MM.1S (cell line): Measurements from ENCODE around the gene DCAF4.

Experiments used
- DNase-seq: peaks from one replicate; pipeline ENCODE4 v3.0.0-alpha.2; 2015
- H2AFZ ChIP-seq: fragments of 300-600 bp; sonication (generic); 2 replicates; pipeline ENCODE4 v1.6.0; 2016; ENCODE audit warnings: antibody characterized with exemption, low read length
- H3F3A ChIP-seq: fragments of 300-600 bp; sonication (generic); 2 replicates; pipeline ENCODE4 v1.6.1; 2016; ENCODE audit warnings: mild to moderate bottlenecking, antibody characterized with exemption, low read length, moderate library complexity, mixed read lengths; ENCODE audit not compliant: insufficient read depth
- H3K27ac ChIP-seq: fragments of 300-600 bp; sonication (generic); 2 replicates; pipeline ENCODE4 v1.5.1; 2016; ENCODE audit warnings: mild to moderate bottlenecking, low read length
- H3K27me3 ChIP-seq: fragments of 300-600 bp; sonication (generic); replicated peaks from 2 replicates; pipeline ENCODE4 v1.6.0; 2016; ENCODE audit warnings: low read length; ENCODE audit not compliant: insufficient read depth
- H3K36me3 ChIP-seq: fragments of 300-600 bp; sonication (generic); replicated peaks from 2 replicates; pipeline ENCODE4 v1.6.1; 2016; ENCODE audit warnings: mild to moderate bottlenecking, low read length, mixed read lengths; ENCODE audit not compliant: insufficient read depth
- H3K4me1 ChIP-seq: fragments of 300-600 bp; sonication (generic); 2 replicates; pipeline ENCODE4 v1.6.1; 2016; ENCODE audit warnings: low read length, mixed read lengths
- H3K4me2 ChIP-seq: fragments of 300-600 bp; sonication (generic); 2 replicates; pipeline ENCODE4 v1.6.0; 2016; ENCODE audit warnings: low read depth, low read length
- H3K4me3 ChIP-seq: fragments of 300-600 bp; sonication (generic); 2 replicates; pipeline ENCODE4 v1.5.1; 2016; ENCODE audit warnings: low read length, mixed read lengths
- H3K79me2 ChIP-seq: fragments of 300-600 bp; sonication (generic); 2 replicates; pipeline ENCODE4 v1.6.1; 2016; ENCODE audit warnings: mixed run types, low read length, mixed read lengths
- H3K9ac ChIP-seq: fragments of 300-600 bp; sonication (generic); 2 replicates; pipeline ENCODE4 v1.6.1; 2016; ENCODE audit warnings: low read length, mixed read lengths
- H3K9me2 ChIP-seq: fragments of 300-600 bp; sonication (generic); replicated peaks from 2 replicates; pipeline ENCODE4 v1.6.1; 2016; ENCODE audit warnings: mild to moderate bottlenecking, low read length, mixed read lengths; ENCODE audit not compliant: insufficient read depth
- H3K9me3 ChIP-seq: fragments of 300-600 bp; sonication (generic); replicated peaks from 2 replicates; pipeline ENCODE4 v1.6.1; 2016; ENCODE audit warnings: mild to moderate bottlenecking, low read length, mixed read lengths; ENCODE audit not compliant: insufficient read depth
- H4K20me1 ChIP-seq: fragments of 300-600 bp; sonication (generic); 2 replicates; pipeline ENCODE4 v1.6.1; 2016; ENCODE audit warnings: mild to moderate bottlenecking, low read length, moderate library complexity, mixed read lengths; ENCODE audit not compliant: insufficient read depth
- CTCF ChIP-seq: fragments of 300-600 bp; sonication (generic); IDR thresholded peaks from 2 replicates; pipeline ENCODE4 v1.5.1; 2016; ENCODE audit warnings: antibody characterized with exemption, low read length, mixed read lengths
- EZH2 ChIP-seq: fragments of 300-600 bp; sonication (generic); optimal IDR thresholded peaks from 2 replicates; pipeline ENCODE3; 2017; ENCODE audit warnings: low read depth, mild to moderate bottlenecking, antibody characterized with exemption, low read length, mixed read lengths
- EZH2phosphoT487 ChIP-seq: fragments of 300-600 bp; sonication (generic); IDR thresholded peaks from 2 replicates; pipeline ENCODE4 v1.6.1; 2018; ENCODE audit warnings: antibody characterized with exemption, low read length

Gene DCAF4

DNA sequence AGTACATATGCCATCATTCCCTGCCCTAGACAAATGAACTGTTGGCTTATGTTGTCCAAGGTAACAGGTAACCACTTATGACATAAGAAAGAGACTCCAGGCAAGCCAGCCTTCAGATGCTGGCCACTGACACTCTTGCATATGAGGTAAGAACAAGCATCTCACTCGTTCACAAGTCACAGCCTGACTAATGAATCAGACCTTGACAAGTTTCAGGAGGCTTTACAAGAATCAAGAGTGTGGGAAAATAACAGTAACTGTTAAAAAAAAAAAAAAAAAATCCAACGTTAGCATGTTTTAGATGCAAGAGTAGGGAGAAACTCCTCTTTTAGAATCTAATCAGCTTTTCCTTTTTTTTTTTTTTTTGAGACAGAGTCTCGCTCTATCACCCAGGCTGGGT is 60.0 kb downstream of the DCAF4 start:
- no peak overlapping the region for H3K4me2 ChIP-seq
- no peak for DNase-seq
- no peaks in the 10 kb centered on the region for H3K9me3 ChIP-seq
- no peaks in the 10 kb centered on the region for H3K79me2 ChIP-seq
- H3K4me1 ChIP-seq: no peaks in the 10 kb centered on the region
- H3K36me3 ChIP-seq: no peaks in the 10 kb centered on the region
- H3F3A ChIP-seq: no peaks in the 10 kb centered on the region
- no peaks in the 10 kb centered on the region for H3K9me2 ChIP-seq
- H2AFZ ChIP-seq: no peak overlapping the region
- no peak overlapping the region for H3K27ac ChIP-seq
- no peaks in the 10 kb centered on the region for H3K27me3 ChIP-seq
- no peak overlapping the region for H3K9ac ChIP-seq
- no peak for TF ChIP-seq CTCF
- TF ChIP-seq EZH2phosphoT487: no peak
- no peak for TF ChIP-seq EZH2
- H3K4me3 ChIP-seq: no peak overlapping the region
- H4K20me1 ChIP-seq: no peaks in the 10 kb centered on the region

- Histone ChIP-seq H3F3A (no peaks in the 10 kb centered on the region), H3K27me3 (no peaks in the 10 kb centered on the region), H3K9me2 (no peaks in the 10 kb centered on the region), H3K4me2 (no peak overlapping the region), H4K20me1 (no peaks in the 10 kb centered on the region), H2AFZ (no peak overlapping the region), H3K36me3 (no peaks in the 10 kb centered on the region), H3K27ac (no peak overlapping the region), H3K9me3 (no peaks in the 10 kb centered on the region), H3K79me2 (no peaks in the 10 kb centered on the region), H3K4me1 (no peaks in the 10 kb centered on the region), H3K9ac (no peak overlapping the region), H3K4me3 (no peak overlapping the region)
- DNase-seq: no peak
- TF ChIP-seq EZH2phosphoT487 (no peak), EZH2 (no peak), CTCF (no peak)
Observed at GRCh38 chr14:72986857-72987256, 60.6 kb downstream of the DCAF4 start.

GRCh38 chr14:72990171-72990570 is 63.9 kb downstream of the DCAF4 start:
- H3K4me3 ChIP-seq: no peak overlapping the region
- H3K27me3 ChIP-seq: no peaks in the 10 kb centered on the region
- H3K9me2 ChIP-seq: no peaks in the 10 kb centered on the region

More at GRCh38 chr14:72990171-72990570, 63.9 kb downstream of the DCAF4 start:
- Histone ChIP-seq H3K4me2 (no peak overlapping the region), H3K27ac (no peak overlapping the region), H3K9me3 (no peaks in the 10 kb centered on the region), H3K9ac (no peak overlapping the region), H3F3A (no peaks in the 10 kb centered on the region), H3K4me1 (no peaks in the 10 kb centered on the region), H3K79me2 (no peaks in the 10 kb centered on the region), H2AFZ (no peak overlapping the region), H3K36me3 (no peaks in the 10 kb centered on the region), H4K20me1 (no peaks in the 10 kb centered on the region)
- no peak for TF ChIP-seq EZH2
- TF ChIP-seq CTCF: no peak
- TF ChIP-seq EZH2phosphoT487: no peak
- no peak for DNase-seq
